Measurements from ENCODE around the gene FANCD2.
"Not testable (repeated sequence)": the region's sequence is repeated elsewhere in the genome, so short reads cannot be mapped to it uniquely, and the experiment has no call there.

FANCD2 gene

DNA sequence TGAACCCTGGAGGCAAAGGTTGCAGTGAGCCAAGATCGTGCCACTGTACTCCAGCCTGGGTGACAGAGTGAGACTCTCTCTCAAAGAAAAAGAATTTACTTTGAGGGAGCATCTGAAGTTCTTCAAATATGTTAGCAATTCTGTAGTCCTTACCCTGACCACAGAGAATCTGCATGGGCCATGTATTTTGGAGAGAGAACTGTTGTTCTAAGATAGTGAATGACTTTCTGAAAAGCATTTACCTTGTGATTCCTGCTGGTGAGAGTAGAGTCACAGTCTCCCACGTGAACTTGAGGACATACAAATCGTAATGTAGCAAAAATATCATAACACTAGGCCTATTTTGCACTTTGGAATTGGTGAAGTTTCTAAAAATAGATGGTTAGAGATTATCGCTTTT lies 93.1 kb downstream of the FANCD2 start:
- no peak for DNase-seq (ENCODE audit: low read depth)
- H3K4me3 ChIP-seq (ENCODE audit: control insufficient read depth, low read depth, low read length), result no peak overlapping the region
- TF ChIP-seq CTCF (IDR thresholded peaks at IDR 0.05; ENCODE audit: control insufficient read depth, insufficient read depth, low read depth, low read length, missing control alignments), result no peak

- no peak for DNase-seq (ENCODE audit: low read depth)
- TF ChIP-seq CTCF (IDR thresholded peaks at IDR 0.05; ENCODE audit: control insufficient read depth, insufficient read depth, low read depth, low read length, missing control alignments), result no peak
- H3K4me3 ChIP-seq (ENCODE audit: control insufficient read depth, low read depth, low read length), result no peak overlapping the region
Measured at GRCh38 chr3:10121064-10121463, 94.8 kb downstream of the FANCD2 start.

- H3K4me3 ChIP-seq (ENCODE audit: control insufficient read depth, low read depth, low read length), result no peak overlapping the region
- no peak for TF ChIP-seq CTCF (IDR thresholded peaks at IDR 0.05; ENCODE audit: control insufficient read depth, insufficient read depth, low read depth, low read length, missing control alignments)
- DNase-seq (ENCODE audit: low read depth), result no peak
Measured at GRCh38 chr3:10122724-10123123, 96.5 kb downstream of the FANCD2 start.

DNA sequence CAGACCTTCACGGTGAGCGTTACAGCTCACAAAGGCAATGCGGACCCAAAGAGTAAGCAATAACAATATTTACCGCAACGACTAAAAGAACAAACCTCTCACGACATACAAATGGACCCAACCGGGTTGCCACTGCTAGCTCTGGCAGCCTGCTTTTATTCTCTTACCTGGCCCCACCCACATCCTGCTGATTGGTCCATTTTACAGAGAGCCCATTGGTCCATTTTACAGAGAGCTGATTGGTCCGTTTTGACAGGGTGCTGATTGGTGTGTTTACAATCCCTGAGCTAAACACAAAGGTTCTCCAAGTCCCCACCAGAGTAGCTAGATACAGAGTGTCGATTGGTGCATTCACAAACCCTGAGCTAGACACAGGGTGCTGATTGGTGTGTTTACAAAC lies 109.6 kb downstream of the FANCD2 start:
- DNase-seq (ENCODE audit: low read depth); H3K4me3 ChIP-seq (ENCODE audit: control insufficient read depth, low read depth, low read length): not testable (repeated sequence)

- H3K4me3 ChIP-seq (ENCODE audit: control insufficient read depth, low read depth, low read length), result no peak overlapping the region
- DNase-seq (ENCODE audit: low read depth), result no peak
- no peak for TF ChIP-seq CTCF (IDR thresholded peaks at IDR 0.05; ENCODE audit: control insufficient read depth, insufficient read depth, low read depth, low read length, missing control alignments)
Measured at GRCh38 chr3:10136426-10137005, 110.3 kb downstream of the FANCD2 start.

- no peak for DNase-seq (ENCODE audit: low read depth)
- no peak overlapping the region for H3K4me3 ChIP-seq (ENCODE audit: control insufficient read depth, low read depth, low read length)
- no peak for TF ChIP-seq CTCF (IDR thresholded peaks at IDR 0.05; ENCODE audit: control insufficient read depth, insufficient read depth, low read depth, low read length, missing control alignments)
Measured at GRCh38 chr3:10137178-10137577, 110.9 kb downstream of the FANCD2 start.

DNA sequence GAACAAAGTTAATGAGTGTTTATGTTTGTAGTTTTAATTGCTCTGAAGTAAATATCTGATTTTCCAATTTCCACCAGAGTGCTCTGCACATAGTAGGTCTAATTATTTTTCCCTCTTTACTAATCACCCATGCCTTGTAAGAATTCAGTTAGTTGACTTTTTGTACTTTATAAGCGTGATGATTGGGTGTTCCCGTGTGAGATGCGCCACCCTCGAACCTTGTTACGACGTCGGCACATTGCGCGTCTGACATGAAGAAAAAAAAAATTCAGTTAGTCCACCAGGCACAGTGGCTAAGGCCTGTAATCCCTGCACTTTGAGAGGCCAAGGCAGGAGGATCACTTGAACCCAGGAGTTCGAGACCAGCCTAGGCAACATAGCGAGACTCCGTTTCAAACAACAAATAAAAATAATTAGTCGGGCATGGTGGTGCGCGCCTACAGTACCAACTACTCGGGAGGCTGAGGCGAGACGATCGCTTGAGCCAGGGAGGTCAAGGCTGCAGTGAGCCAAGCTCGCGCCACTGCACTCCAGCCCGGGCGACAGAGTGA lies 114.8 kb downstream of the FANCD2 start:
- no peak for TF ChIP-seq CTCF (IDR thresholded peaks at IDR 0.05; ENCODE audit: control insufficient read depth, insufficient read depth, low read depth, low read length, missing control alignments)
- H3K4me3 ChIP-seq (ENCODE audit: control insufficient read depth, low read depth, low read length), result no peak overlapping the region; the same call in 1 of the 2 replicates
- DNase-seq (ENCODE audit: low read depth), result no peak
